Erythroblast (primary cell): Measurements from ENCODE around the gene HAGHL.

Source experiments
- DNase-seq, 2 experiments: peaks; one replicate each; lab custom pipeline; 2025; lab: John Stamatoyannopoulos, UW
- GATA1 ChIP-seq: IDR thresholded peaks from 2 replicates; pipeline ENCODE4 v1.6.1; 2011; ENCODE audit warnings: low read depth, mild to moderate bottlenecking, control low read depth, low read length, moderate library complexity
- POLR2A ChIP-seq: IDR thresholded peaks from 2 replicates; pipeline ENCODE4 v1.6.1; 2011; ENCODE audit warnings: mild to moderate bottlenecking, low read length

Gene HAGHL

GRCh38 chr16:716200-716568 lies 10.7 kb upstream of the HAGHL start:
- TF ChIP-seq GATA1 (no peak), POLR2A (no peak)
- DNase-seq = no peak

DNA sequence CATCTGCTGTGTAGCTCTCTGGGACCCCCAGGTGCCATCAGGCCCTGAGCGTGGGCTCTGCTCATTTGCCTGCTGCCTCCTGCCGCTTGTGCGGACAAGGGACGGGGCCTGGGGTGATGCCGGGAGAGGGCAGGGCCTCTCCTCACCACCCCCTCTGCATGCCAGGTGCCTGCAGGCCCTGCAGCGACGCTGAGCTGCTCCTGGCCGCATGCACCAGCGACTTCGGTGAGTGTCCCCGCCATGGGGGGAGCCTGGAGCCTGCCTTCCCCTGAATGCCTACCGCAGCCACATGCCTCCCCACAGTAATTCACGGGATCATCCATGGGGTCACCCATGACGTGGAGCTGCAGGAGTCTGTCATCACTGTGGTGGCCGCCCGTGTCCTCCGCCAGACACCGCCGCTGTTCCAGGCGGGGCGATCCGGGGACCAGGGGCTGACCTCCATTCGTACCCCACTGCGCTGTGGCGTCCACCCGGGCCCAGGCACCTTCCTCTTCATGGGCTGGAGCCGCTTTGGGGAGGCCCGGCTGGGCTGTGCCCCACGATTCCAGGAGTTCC lies 10.1 kb upstream of the HAGHL start:
- no peak for DNase-seq
- TF ChIP-seq GATA1 = no peak
- no peak for TF ChIP-seq POLR2A

DNA sequence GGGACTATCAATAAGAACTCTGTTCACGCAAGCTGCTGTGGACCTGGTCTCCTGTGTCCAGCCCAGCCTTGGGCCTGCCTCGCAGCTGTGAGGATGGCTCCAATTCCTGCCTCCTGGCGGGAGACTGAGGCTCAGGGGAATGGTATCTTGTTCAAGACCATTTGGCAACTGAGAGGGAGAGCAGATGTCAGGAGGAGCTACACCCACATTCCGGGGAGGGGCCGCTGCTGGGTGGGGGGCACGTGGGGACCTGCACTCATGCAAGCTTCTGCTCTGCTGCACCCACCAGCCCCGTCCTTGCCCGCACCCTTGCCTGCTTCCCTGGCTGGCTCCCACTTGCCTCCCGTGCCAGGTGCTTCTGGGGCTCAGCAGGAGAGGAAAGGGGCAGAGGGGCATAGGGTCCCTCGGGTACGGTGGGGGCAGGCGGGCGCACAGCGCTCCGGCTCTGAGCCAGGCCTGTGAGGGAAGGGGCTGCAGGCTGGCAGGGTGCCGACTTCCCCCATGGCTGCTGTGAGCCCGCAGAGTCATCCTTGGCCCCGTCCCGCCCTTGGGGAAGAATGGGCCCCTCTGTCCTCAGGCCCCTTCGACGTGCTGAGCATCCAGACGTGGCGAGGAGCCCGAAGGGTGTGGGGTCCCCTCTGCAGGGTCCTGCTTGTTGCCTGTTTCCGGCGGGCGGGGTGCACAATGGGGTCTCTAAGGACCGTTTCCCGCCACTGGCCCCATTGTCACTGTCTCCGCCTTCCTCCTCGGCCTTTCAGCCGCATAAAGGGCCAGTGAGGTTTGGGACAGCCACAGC lies 9.3 kb upstream of the HAGHL start:
- no peak for DNase-seq
- TF ChIP-seq GATA1 (no peak), POLR2A (no peak)

DNA sequence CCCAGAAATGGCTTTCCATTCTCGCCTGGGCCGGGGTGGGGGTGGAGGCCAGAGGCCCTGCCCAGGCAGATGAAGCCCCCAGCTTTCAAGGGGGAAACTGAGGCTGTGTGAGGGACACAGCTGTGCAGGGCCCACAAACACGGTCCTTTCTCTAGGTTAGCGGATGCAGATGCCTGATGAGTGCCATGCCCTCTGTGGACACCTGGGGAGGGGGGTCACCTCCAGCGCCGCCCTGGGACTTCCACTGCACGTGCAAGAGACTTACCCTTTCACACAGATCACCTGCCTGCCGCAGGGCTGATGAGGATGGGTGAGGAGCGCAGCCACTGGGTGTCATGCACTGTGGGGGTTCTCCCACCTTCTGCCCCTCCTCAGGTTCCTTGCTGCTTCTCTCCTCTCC lies 8.5 kb upstream of the HAGHL start:
- no peak for DNase-seq
- TF ChIP-seq POLR2A = peak; percentile 8
- no peak for TF ChIP-seq GATA1

DNA sequence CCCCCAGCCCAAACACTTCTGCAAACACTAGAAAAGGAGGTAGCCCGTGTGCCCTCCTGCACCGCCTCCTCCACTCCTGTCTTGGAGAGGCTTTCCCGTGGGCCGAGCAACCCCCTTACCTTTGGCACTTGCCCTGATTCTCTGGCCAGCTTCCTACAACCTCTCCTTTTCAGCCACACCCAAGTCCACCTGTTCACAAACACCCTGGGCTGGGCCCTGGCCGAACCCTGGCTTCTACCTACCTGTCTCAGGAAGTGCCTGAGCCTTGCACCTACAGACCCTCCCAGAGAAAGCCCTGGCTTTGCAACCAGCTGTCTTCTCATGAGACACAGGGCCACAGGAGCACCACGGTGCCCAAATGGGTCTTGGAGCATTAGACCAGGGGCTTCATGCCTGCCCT lies 8.0 kb upstream of the HAGHL start:
- DNase-seq = no peak

GRCh38 chr16:719815-720446 lies 7.0 kb upstream of the HAGHL start:
- peak; percentile 41 to 46 for DNase-seq
- no peak for TF ChIP-seq POLR2A
- TF ChIP-seq GATA1 = no peak

More for the DNA sequence above, 8.0 kb upstream of the HAGHL start:
- TF ChIP-seq POLR2A (no peak), GATA1 (no peak)

GRCh38 chr16:720447-720989 lies 6.4 kb upstream of the HAGHL start:
- peak; percentile 60 to 62 for DNase-seq
- no peak for TF ChIP-seq GATA1
- no peak for TF ChIP-seq POLR2A

DNA sequence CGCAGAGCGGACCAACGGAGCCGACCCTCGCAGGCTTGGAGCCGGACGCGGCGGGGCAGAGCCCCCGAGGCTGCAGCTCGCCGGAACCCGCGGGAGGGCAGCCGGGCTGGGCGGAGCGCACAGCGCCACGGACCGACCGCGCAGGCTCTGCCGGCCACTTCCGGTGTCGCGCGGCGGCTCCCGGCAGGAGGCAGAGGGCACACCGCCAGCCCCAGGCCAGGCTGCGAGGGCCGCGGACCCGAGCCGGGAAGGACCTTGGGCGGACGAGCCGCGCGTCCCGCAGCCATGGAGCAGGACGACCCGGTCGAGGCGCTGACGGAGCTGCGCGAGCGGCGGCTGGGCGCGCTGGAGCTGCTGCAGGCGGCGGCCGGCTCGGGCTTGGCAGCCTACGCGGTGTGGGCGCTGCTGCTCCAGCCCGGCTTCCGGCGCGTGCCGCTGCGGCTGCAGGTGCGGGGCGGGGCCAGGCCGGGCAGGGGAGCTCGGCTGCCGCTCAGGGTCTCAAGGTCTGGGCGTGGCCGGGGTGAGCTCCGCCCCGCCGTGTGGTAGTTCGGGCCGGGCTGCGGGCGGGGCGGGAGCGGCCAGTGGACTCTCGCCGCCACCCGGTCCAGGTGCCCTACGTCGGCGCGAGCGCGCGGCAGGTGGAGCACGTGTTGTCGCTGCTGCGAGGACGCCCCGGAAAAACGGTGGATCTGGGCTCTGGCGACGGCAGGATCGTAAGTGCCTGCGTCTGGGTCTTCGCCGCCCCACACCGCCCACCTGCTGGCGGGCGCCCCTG lies 5.7 kb upstream of the HAGHL start, which contains the start of gene ANTKMT:
ANTKMT (plus strand) TSS at position 157 of the 775 bp plus-strand sequence; CDS start at position 286, 129 bp downstream.
- DNase-seq = peak; percentile 89
- TF ChIP-seq GATA1 = no peak
- peak; percentile 85 for TF ChIP-seq POLR2A

- TF ChIP-seq POLR2A = no peak
- TF ChIP-seq GATA1 = no peak
- no peak for DNase-seq
Measured at GRCh38 chr16:721765-722540, 5.0 kb upstream of the HAGHL start.

DNA sequence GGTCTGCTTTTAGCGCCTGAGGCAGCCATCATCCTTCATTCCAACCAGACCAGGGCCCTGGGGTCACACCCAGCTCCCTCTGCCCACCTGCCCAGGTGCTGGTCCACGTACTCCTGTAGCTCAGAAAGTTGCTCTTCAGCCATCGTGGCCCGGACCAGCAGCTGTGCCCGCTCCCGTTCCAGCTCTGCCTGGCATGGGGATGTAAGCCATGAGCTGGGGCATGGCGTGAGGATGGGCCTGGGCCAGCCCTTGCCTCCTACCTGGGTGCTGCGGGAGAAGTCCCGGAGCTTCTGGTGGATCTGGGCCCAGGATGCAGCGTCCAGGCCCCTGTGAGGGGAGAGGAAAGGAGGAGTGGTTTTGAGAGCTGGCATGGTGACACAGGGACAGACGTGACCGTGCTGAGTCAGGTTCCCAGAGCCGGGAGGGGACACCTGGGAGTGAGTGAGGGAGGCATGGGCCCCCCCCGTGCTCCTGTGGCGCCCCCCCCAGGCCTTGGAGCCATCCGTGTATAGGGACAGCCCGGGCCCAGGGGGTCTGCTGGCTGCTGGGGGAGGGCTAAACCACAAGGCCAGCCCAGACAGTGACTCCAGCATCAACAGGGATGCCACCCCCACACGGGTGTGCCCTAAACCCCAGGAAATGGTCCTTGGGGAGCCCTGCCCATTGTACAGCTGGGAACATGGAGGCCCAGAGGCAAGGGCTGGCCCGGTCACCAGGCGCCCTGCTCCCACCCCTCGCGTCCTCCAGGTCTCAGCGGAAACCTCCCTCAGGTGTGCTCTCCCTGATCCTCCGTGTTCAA lies 3.9 kb upstream of the HAGHL start:
- TF ChIP-seq GATA1 = no peak
- TF ChIP-seq POLR2A = no peak
- DNase-seq = no peak

GRCh38 chr16:723695-724094 lies 3.2 kb upstream of the HAGHL start:
- DNase-seq = no peak

More at GRCh38 chr16:723695-724094, 3.2 kb upstream of the HAGHL start:
- TF ChIP-seq POLR2A = no peak
- no peak for TF ChIP-seq GATA1
